GM23338 (cell line): ENCODE measurements around the gene HEXD. TPM values are rescaled to one million over a fixed set of nuclear protein-coding genes. Genes with fewer than 3 reads are reported as not detected.

ENCODE experiments used
- ATAC-seq: fragments of 200-7000 bp; cut with Tn5 transposase; 3 replicates; pipeline ENCODE4 v1.9.1; 2020
- DNase-seq: peaks from one replicate; pipeline ENCODE4 v3.0.0-alpha.2; 2015; ENCODE audit warnings: low spot score
- H2AFZ ChIP-seq: fragments of 200-600 bp; sonication (generic); 2 replicates; pipeline ENCODE4 v1.8.0; 2016; ENCODE audit warnings: antibody characterized with exemption, mild to moderate bottlenecking, moderate library complexity
- H3F3A ChIP-seq: fragments of 200-600 bp; sonication (generic); replicated peaks from 2 replicates; pipeline ENCODE4 v1.8.0; 2017; ENCODE audit warnings: antibody characterized with exemption, mixed run types, low read depth
- H3K27ac ChIP-seq: fragments of 200-600 bp; sonication (generic); 2 replicates; pipeline ENCODE4 v1.6.1; 2016; ENCODE audit warnings: low read depth
- H3K27me3 ChIP-seq: fragments of 200-600 bp; sonication (generic); 2 replicates; pipeline ENCODE4 v1.8.0; 2016; ENCODE audit warnings: mild to moderate bottlenecking, mixed run types, moderate library complexity; ENCODE audit not compliant: insufficient read depth
- H3K36me3 ChIP-seq: fragments of 200-600 bp; sonication (generic); 2 replicates; pipeline ENCODE4 v1.8.0; 2016; ENCODE audit warnings: mild to moderate bottlenecking; ENCODE audit not compliant: insufficient read depth
- H3K4me1 ChIP-seq: fragments of 200-600 bp; sonication (generic); 2 replicates; pipeline ENCODE4 v1.8.0; 2016; ENCODE audit warnings: mild to moderate bottlenecking, moderate library complexity; ENCODE audit not compliant: insufficient read depth
- H3K4me2 ChIP-seq: fragments of 200-600 bp; sonication (generic); 2 replicates; pipeline ENCODE4 v1.7.1; 2017; ENCODE audit warnings: mixed run types
- H3K4me3 ChIP-seq: fragments of 200-600 bp; sonication (generic); 2 replicates; pipeline ENCODE4 v1.6.1; 2016; ENCODE audit warnings: mixed run types
- H3K79me2 ChIP-seq: fragments of 200-600 bp; sonication (generic); replicated peaks from 2 replicates; pipeline ENCODE4 v1.8.0; 2017; ENCODE audit warnings: mild to moderate bottlenecking; ENCODE audit not compliant: insufficient read depth
- H3K9me2 ChIP-seq: fragments of 200-600 bp; sonication (generic); 2 replicates; pipeline ENCODE4 v1.8.0; 2017; ENCODE audit not compliant: insufficient read depth
- H4K20me1 ChIP-seq: fragments of 200-600 bp; sonication (generic); replicated peaks from 2 replicates; pipeline ENCODE4 v1.8.0; 2017; ENCODE audit warnings: mild to moderate bottlenecking; ENCODE audit not compliant: insufficient read depth
- H3K27ac Mint-ChIP-seq: 2 replicates; pipeline ENCODE4 v1.8.0; 2020; ENCODE audit warnings: inconsistent platforms, mild to moderate bottlenecking, moderate library complexity, mixed read lengths
- H3K27me3 Mint-ChIP-seq: 3 replicates; pipeline ENCODE4 v1.8.0; 2022; ENCODE audit warnings: low read depth, mild to moderate bottlenecking, moderate library complexity, mixed read lengths, inconsistent platforms; ENCODE audit not compliant: insufficient read depth, poor library complexity
- H3K36me3 Mint-ChIP-seq: 3 replicates; pipeline ENCODE4 v1.8.0; 2021; ENCODE audit warnings: low read depth, mild to moderate bottlenecking, inconsistent platforms, moderate library complexity, mixed read lengths
- H3K4me1 Mint-ChIP-seq: 3 replicates; pipeline ENCODE4 v1.8.0; 2020; ENCODE audit warnings: mild to moderate bottlenecking, inconsistent platforms, mixed read lengths
- H3K4me3 Mint-ChIP-seq: 3 replicates; pipeline ENCODE4 v1.8.0; 2021; ENCODE audit warnings: moderate library complexity, mild to moderate bottlenecking, inconsistent platforms, mixed read lengths
- H3K9me3 Mint-ChIP-seq: 3 replicates; pipeline ENCODE4 v1.8.0; 2020; ENCODE audit warnings: moderate library complexity, mild to moderate bottlenecking, inconsistent platforms, mixed read lengths
- CREB1 ChIP-seq: fragments of 250-450 bp; sonication (Bioruptor Pico); IDR thresholded peaks from 2 replicates; pipeline ENCODE4 v1.5.0; 2020; ENCODE audit warnings: low read depth, mild to moderate bottlenecking, moderate library complexity
- EZH2phosphoT487 ChIP-seq: fragments of 200-600 bp; sonication (generic); IDR thresholded peaks from one replicate; pipeline ENCODE4 v1.8.1; 2018; ENCODE audit warnings: antibody characterized with exemption; ENCODE audit not compliant: unreplicated experiment
- JUNB ChIP-seq: IDR thresholded peaks from one replicate; pipeline ENCODE4 v1.6.1; 2016; ENCODE audit warnings: antibody characterized with exemption; ENCODE audit not compliant: unreplicated experiment
- POLR2AphosphoS5 ChIP-seq: IDR thresholded peaks from 2 replicates; pipeline ENCODE4 v1.6.1; 2016; ENCODE audit warnings: antibody characterized with exemption, low read depth
- REST ChIP-seq: IDR thresholded peaks from one replicate; pipeline ENCODE4 v1.6.1; 2018; ENCODE audit warnings: antibody characterized with exemption; ENCODE audit not compliant: unreplicated experiment
- STAT1 ChIP-seq: IDR thresholded peaks from one replicate; pipeline ENCODE4 v1.6.1; 2016; ENCODE audit warnings: antibody characterized with exemption; ENCODE audit not compliant: unreplicated experiment
- ZNF114 ChIP-seq: fragments of 250-450 bp; sonication (Bioruptor Pico); IDR thresholded peaks from 2 replicates; pipeline ENCODE4 v1.5.0; 2020; ENCODE audit warnings: mild to moderate bottlenecking, moderate library complexity
- ZNF331 ChIP-seq: fragments of 250-450 bp; sonication (Bioruptor Pico); IDR thresholded peaks from 2 replicates; pipeline ENCODE4 v1.5.0; 2020; ENCODE audit warnings: low read depth, mild to moderate bottlenecking, moderate library complexity
- ZNF462 ChIP-seq: fragments of 250-450 bp; sonication (Bioruptor Pico); IDR thresholded peaks from 2 replicates; pipeline ENCODE4 v1.5.0; 2020; ENCODE audit warnings: mild to moderate bottlenecking, moderate library complexity
- polyA plus RNA-seq: library from polyadenylated mRNA; unstranded; fragments of >200 nt; fragmentation: Nextera tagmentation; extraction: Ambion mirVana; gene quantifications from 2 replicates; pipeline ENCODE4 v1.2.1, GENCODE V29; 2016
- total RNA-seq: library from RNA; depleted of rRNA; stranded (reverse); fragments of >200 nt; shearing (Covaris generic); gene quantifications from 2 replicates; pipeline ENCODE4 v1.2.3, GENCODE V29; 2014

Gene HEXD
- total and polyA plus RNA-seq, 2 experiments from 2014 or later = 11.9 to 31.1 TPM

GRCh38 chr17:82415336-82415735, 2.8 kb upstream of the HEXD start:
- no peaks in the 10 kb centered on the region for H3K27me3 ChIP-seq
- H4K20me1 ChIP-seq = peaks cover 8% of the 10 kb centered on the region
- no peaks in the 10 kb centered on the region for H3K9me2 ChIP-seq
- no peak overlapping the region for H3K4me3 ChIP-seq
- no peak overlapping the region for H3K27ac ChIP-seq
- ATAC-seq (no peak), DNase-seq (no peak)
- Mint-ChIP-seq H3K27me3 (peaks cover 2% of the 10 kb centered on the region), H3K27ac (no peak overlapping the region), H3K4me3 (no peak overlapping the region; the same call in 2 of the 3 replicates), H3K4me1 (peaks cover 13% of the 10 kb centered on the region), H3K9me3 (no peaks in the 10 kb centered on the region), H3K36me3 (peaks cover 8% of the 10 kb centered on the region)
- H2AFZ ChIP-seq = no peak overlapping the region
- H3K4me1 ChIP-seq = peaks cover 19% of the 10 kb centered on the region
- H3K4me2 ChIP-seq = no peak overlapping the region
- H3K79me2 ChIP-seq = no peaks in the 10 kb centered on the region
- H3F3A ChIP-seq = no peaks in the 10 kb centered on the region; the same call in none of the 2 replicates
- TF ChIP-seq ZNF462 (CRISPR knock-in tag) (no peak), CREB1 (no peak)
- H3K36me3 ChIP-seq = no peaks in the 10 kb centered on the region

GRCh38 chr17:82415786-82416185, 2.4 kb upstream of the HEXD start:
- peaks cover 4% of the 10 kb centered on the region for H3K27me3 Mint-ChIP-seq
- Histone ChIP-seq H3K4me1 (peaks cover 19% of the 10 kb centered on the region), H4K20me1 (peaks cover 8% of the 10 kb centered on the region), H3K4me2 (no peak overlapping the region), H3K9me2 (no peaks in the 10 kb centered on the region), H3K79me2 (no peaks in the 10 kb centered on the region), H3K27ac (no peak overlapping the region), H2AFZ (no peak overlapping the region), H3K27me3 (no peaks in the 10 kb centered on the region), H3K36me3 (no peaks in the 10 kb centered on the region), H3K4me3 (no peak overlapping the region), H3F3A (no peaks in the 10 kb centered on the region; the same call in none of the 2 replicates)
- no peak overlapping the region for H3K27ac Mint-ChIP-seq
- peaks cover under 1% of the 10 kb centered on the region; the same call in 1 of the 3 replicates for H3K9me3 Mint-ChIP-seq
- peaks cover 12% of the 10 kb centered on the region for H3K36me3 Mint-ChIP-seq
- peaks cover 13% of the 10 kb centered on the region for H3K4me1 Mint-ChIP-seq
- ATAC-seq (no peak), DNase-seq (no peak)
- no peak overlapping the region; the same call in 2 of the 3 replicates for H3K4me3 Mint-ChIP-seq
- TF ChIP-seq JUNB (no peak), ZNF331 (CRISPR knock-in tag) (no peak), ZNF114 (CRISPR knock-in tag) (no peak), STAT1 (no peak), REST (no peak), EZH2phosphoT487 (no peak), POLR2AphosphoS5 (no peak)
